Liver (tissue), 9 donors: ENCODE measurements around the gene ITIH5. TPM values are rescaled to one million over a fixed set of nuclear protein-coding genes. Genes with fewer than 3 reads are reported as not detected.
"Not testable (repeated sequence)": the region's sequence is repeated elsewhere in the genome, so short reads cannot be mapped to it uniquely, and the experiment has no call there.

Experiments used
- DNase-seq: peaks from one replicate; pipeline ENCODE4 v3.0.0-alpha.2; 2017; ENCODE audit warnings: low spot score
- H3K27ac ChIP-seq, 2 donors: one replicate each; pipeline ENCODE4 v1.7.0; 2013; ENCODE audit warnings: inconsistent platforms in 2 of 2, low read length in 2 of 2, control low read depth in 1 of 2, low read depth in 1 of 2, mild to moderate bottlenecking in 1 of 2
- H3K27me3 ChIP-seq, 4 donors: one replicate each; pipeline versions ENCODE4 v1.6.1 to v1.7.0; 2013; ENCODE audit warnings: low read length in 3 of 4, inconsistent platforms in 1 of 4, mild to moderate bottlenecking in 1 of 4, moderate library complexity in 1 of 4; ENCODE audit not compliant: control insufficient read depth in 4 of 4, insufficient read depth in 4 of 4
- H3K36me3 ChIP-seq, 4 donors: one replicate each; pipeline versions ENCODE4 v1.6.1 to v1.7.0; 2013; ENCODE audit warnings: low read length in 3 of 4, mild to moderate bottlenecking in 3 of 4, low read depth in 1 of 4, moderate library complexity in 1 of 4; ENCODE audit not compliant: control insufficient read depth in 4 of 4, insufficient read depth in 3 of 4
- H3K4me1 ChIP-seq, 4 donors: one replicate each; pipeline versions ENCODE4 v1.6.1 to v1.7.0; 2013; ENCODE audit warnings: low read length in 3 of 4, mild to moderate bottlenecking in 3 of 4, moderate library complexity in 1 of 4; ENCODE audit not compliant: control insufficient read depth in 4 of 4, insufficient read depth in 4 of 4
- H3K4me3 ChIP-seq, 3 donors: one replicate each; pipeline versions ENCODE4 v1.6.1 to v1.7.0; 2013; ENCODE audit warnings: low read length in 3 of 3, control low read depth in 1 of 3, low read depth in 1 of 3, mild to moderate bottlenecking in 1 of 3
- H3K9ac ChIP-seq, 2 donors: one replicate each; pipeline ENCODE4 v1.7.0; 2013; ENCODE audit warnings: low read length in 2 of 2, mild to moderate bottlenecking in 2 of 2, moderate library complexity in 2 of 2, control low read depth in 1 of 2, low read depth in 1 of 2
- H3K9me3 ChIP-seq, 4 donors: one replicate each; pipeline versions ENCODE4 v1.6.1 to v1.7.0; 2013; ENCODE audit warnings: low read length in 3 of 4; ENCODE audit not compliant: control insufficient read depth in 4 of 4
- ATF3 ChIP-seq: IDR thresholded peaks from 2 replicates; pipeline ENCODE4 v1.6.1; 2016; ENCODE audit warnings: antibody characterized with exemption
- CTCF ChIP-seq: fragments of 150-350 bp; IDR thresholded peaks from 2 replicates; pipeline ENCODE4 v1.5.1; 2017; ENCODE audit warnings: improper control_type of control experiment, low read depth, low read length; ENCODE audit not compliant: missing input control
- EGR1 ChIP-seq, 2 donors: IDR thresholded peaks; 2 replicates each; pipeline ENCODE4 v1.6.1; 2016 to 2018; ENCODE audit warnings: antibody characterized with exemption in 2 of 2, low read depth in 2 of 2
- FOXA1 ChIP-seq: IDR thresholded peaks from 2 replicates; pipeline ENCODE4 v1.6.1; 2016; ENCODE audit warnings: antibody characterized with exemption
- FOXA2 ChIP-seq: IDR thresholded peaks from 2 replicates; pipeline ENCODE4 v1.6.1; 2016; ENCODE audit warnings: antibody characterized with exemption
- GABPA ChIP-seq, 2 donors: IDR thresholded peaks in 1 of 2; conservative IDR thresholded peaks in 1 of 2; 2 replicates each; pipeline ENCODE4 v1.6.1; 2016; ENCODE audit warnings: antibody characterized with exemption in 2 of 2, mild to moderate bottlenecking in 1 of 2, moderate library complexity in 1 of 2
- HNF4A ChIP-seq, 2 donors: conservative IDR thresholded peaks; 2 replicates each; pipeline ENCODE4 v1.6.1; 2016; ENCODE audit warnings: antibody characterized with exemption in 2 of 2, mild to moderate bottlenecking in 2 of 2
- HNF4G ChIP-seq: IDR thresholded peaks from 2 replicates; pipeline ENCODE4 v1.6.1; 2016; ENCODE audit warnings: antibody characterized with exemption
- JUND ChIP-seq, 2 donors: IDR thresholded peaks; 2 replicates each; pipeline ENCODE4 v1.6.1; 2016; ENCODE audit warnings: antibody characterized with exemption in 2 of 2
- NR2F2 ChIP-seq: IDR thresholded peaks from 2 replicates; pipeline ENCODE4 v1.6.1; 2016; ENCODE audit warnings: antibody characterized with exemption
- RAD21 ChIP-seq, 2 donors: IDR thresholded peaks; 2 replicates each; pipeline ENCODE4 v1.6.1; 2016; ENCODE audit warnings: antibody characterized with exemption in 2 of 2, mild to moderate bottlenecking in 2 of 2
- REST ChIP-seq: IDR thresholded peaks from 2 replicates; pipeline ENCODE4 v1.6.1; 2016; ENCODE audit warnings: antibody characterized with exemption, mild to moderate bottlenecking
- RXRA ChIP-seq, 2 donors: IDR thresholded peaks; 2 replicates each; pipeline ENCODE4 v1.6.1; 2017 to 2018; ENCODE audit warnings: antibody characterized with exemption in 2 of 2, mild to moderate bottlenecking in 1 of 2
- SP1 ChIP-seq: IDR thresholded peaks from 2 replicates; pipeline ENCODE4 v1.6.1; 2018; ENCODE audit warnings: antibody characterized with exemption, mild to moderate bottlenecking
- TAF1 ChIP-seq: conservative IDR thresholded peaks from 2 replicates; pipeline ENCODE4 v1.6.1; 2016; ENCODE audit warnings: antibody characterized with exemption, mild to moderate bottlenecking
- YY1 ChIP-seq: IDR thresholded peaks from 2 replicates; pipeline ENCODE4 v1.6.1; 2016; ENCODE audit warnings: antibody characterized with exemption, mild to moderate bottlenecking
- ZBTB33 ChIP-seq: IDR thresholded peaks from 2 replicates; pipeline ENCODE4 v1.6.1; 2016; ENCODE audit warnings: antibody characterized with exemption
- WGBS: extraction: QIAGEN DNeasy Blood & Tissue Kit; methylation state at CpG from one replicate; pipeline ENCODE4 v1.1.7; 2013; 5-methylcytosine and 5-hydroxymethylcytosine counted together
- polyA plus RNA-seq, 2 donors: library from polyadenylated mRNA; stranded (reverse) in 1 of 2; unstranded in 1 of 2; fragments of 200-250 nt in 1 of 2; fragments of >200 nt in 1 of 2; fragmentation: Nextera tagmentation in 1 of 2; extraction: Ambion mirVana in 1 of 2; gene quantifications; one replicate each; pipeline versions ENCODE4 v1.2.1 to v1.2.3, GENCODE V29; 2013 to 2015
- total RNA-seq, 2 donors: library from RNA; depleted of rRNA; stranded (reverse); fragments of >200 nt; gene quantifications; one replicate each; pipeline ENCODE4 v1.2.3, GENCODE V29; 2014
- TF ChIP-seq, protein P1 (sequence below): IDR thresholded peaks from 2 replicates; pipeline ENCODE4 v1.6.1; 2016; ENCODE audit warnings: antibody characterized with exemption
- donor health status: healthy.
- donor health status: healthy.
- donor health status: healthy.
- donor health status: healthy.
- donor health status: healthy.

Gene ITIH5
- total and polyA plus RNA-seq, 4 donors: 0.60 to 1.3 (median 0.98) TPM

GRCh38 chr10:7711075-7711474 is 44.3 kb upstream of the ITIH5 start:
- H3K27me3 ChIP-seq, DNase-seq, H3K27ac ChIP-seq, H3K4me3 ChIP-seq, H3K9me3 ChIP-seq, H3K9ac ChIP-seq: not testable (repeated sequence)
- WGBS: 91% methylated on average over 5 of the region's 5 CpGs
- peaks cover 3 to 43% (median 24%) of the 10 kb centered on the region in 4 donors for H3K36me3 ChIP-seq
- peaks cover 6 to 60% (median 38%) of the 10 kb centered on the region in 4 donors for H3K4me1 ChIP-seq

DNA sequence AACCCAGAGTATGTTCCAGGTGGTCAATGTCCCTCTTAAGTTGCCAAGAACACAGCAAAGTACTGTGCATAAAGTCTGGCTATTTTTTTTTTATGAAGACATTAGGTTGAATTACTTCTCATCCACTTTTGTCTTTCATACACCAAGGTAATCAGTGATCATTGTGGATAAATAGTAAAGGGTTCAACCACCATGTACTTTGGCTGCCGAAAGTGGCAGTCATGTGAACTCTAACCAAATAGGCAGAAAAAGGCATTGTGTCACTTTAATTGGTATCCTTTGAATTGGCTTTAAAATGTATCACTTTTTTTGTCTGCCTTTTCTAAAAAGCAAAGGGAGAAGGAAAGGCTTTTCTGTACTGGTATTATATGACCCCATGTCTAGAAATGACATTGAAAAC is 43.7 kb upstream of the ITIH5 start:
- Histone ChIP-seq H3K4me1 (peaks cover 6 to 66% (median 42%) of the 10 kb centered on the region in 4 donors), H3K9ac (no peak overlapping the region), H3K4me3 (no peak overlapping the region), H3K36me3 (peaks cover 3 to 38% (median 22%) of the 10 kb centered on the region in 4 donors), H3K9me3 (no peaks in the 10 kb centered on the region), H3K27me3 (no peaks in the 10 kb centered on the region), H3K27ac (no peak overlapping the region)
- TF ChIP-seq SP1: no peak
- TF ChIP-seq REST: no peak
- TF ChIP-seq FOXA2: peak; percentile 56
- TF ChIP-seq FOXA1: no peak
- TF ChIP-seq, protein P1, sequence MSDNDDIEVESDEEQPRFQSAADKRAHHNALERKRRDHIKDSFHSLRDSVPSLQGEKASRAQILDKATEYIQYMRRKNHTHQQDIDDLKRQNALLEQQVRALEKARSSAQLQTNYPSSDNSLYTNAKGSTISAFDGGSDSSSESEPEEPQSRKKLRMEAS: peak; percentile 21
- TF ChIP-seq EGR1 (IDR thresholded peaks at IDR 0.05; ENCODE audit: low read depth in 2 of 2): no peak
- TF ChIP-seq HNF4A (conservative IDR thresholded peaks at IDR 0.05): peak; percentile 45 to 76
- peak in 1 of 2 donors; percentile 69 for TF ChIP-seq RXRA (IDR thresholded peaks at IDR 0.05)
- TF ChIP-seq ZBTB33: peak; percentile 30
- peak in 1 of 2 donors; percentile 18 for TF ChIP-seq JUND (IDR thresholded peaks at IDR 0.05)
- no peak for TF ChIP-seq TAF1
- no peak for TF ChIP-seq ATF3
- TF ChIP-seq RAD21 (IDR thresholded peaks at IDR 0.05): no peak
- no peak for TF ChIP-seq CTCF
- no peak for TF ChIP-seq NR2F2
- no peak for TF ChIP-seq HNF4G
- TF ChIP-seq YY1: peak; percentile 51
- TF ChIP-seq GABPA (IDR thresholded peaks at IDR 0.05 in 1 of 2, conservative IDR thresholded peaks at IDR 0.05 in 1 of 2): no peak
- WGBS: 40% methylated on average over 1 of the region's 1 CpG
- DNase-seq: no peak
